Coronary artery (tissue), 2 donors: ENCODE measurements around the gene MAMDC4.
"Not testable (repeated sequence)": the region's sequence is repeated elsewhere in the genome, so short reads cannot be mapped to it uniquely, and the experiment has no call there.

ENCODE experiments used
- DNase-seq: peaks from one replicate; pipeline ENCODE4 v3.0.0-alpha.2; 2017; ENCODE audit warnings: low spot score
- H3K27ac ChIP-seq, 2 donors: fragments of 200-600 bp; sonication (generic); one replicate each; pipeline ENCODE4 v1.5.1; 2016 to 2019
- H3K4me3 ChIP-seq: fragments of 200-600 bp; sonication (generic); 2 replicates; pipeline ENCODE4 v1.5.1; 2016; ENCODE audit warnings: mild to moderate bottlenecking, moderate library complexity
- TF ChIP-seq, protein P1 (sequence below): fragments of 200-600 bp; sonication (generic); IDR thresholded peaks from one replicate; pipeline ENCODE4 v1.5.1; 2019; ENCODE audit warnings: antibody characterized with exemption

Gene MAMDC4

DNA sequence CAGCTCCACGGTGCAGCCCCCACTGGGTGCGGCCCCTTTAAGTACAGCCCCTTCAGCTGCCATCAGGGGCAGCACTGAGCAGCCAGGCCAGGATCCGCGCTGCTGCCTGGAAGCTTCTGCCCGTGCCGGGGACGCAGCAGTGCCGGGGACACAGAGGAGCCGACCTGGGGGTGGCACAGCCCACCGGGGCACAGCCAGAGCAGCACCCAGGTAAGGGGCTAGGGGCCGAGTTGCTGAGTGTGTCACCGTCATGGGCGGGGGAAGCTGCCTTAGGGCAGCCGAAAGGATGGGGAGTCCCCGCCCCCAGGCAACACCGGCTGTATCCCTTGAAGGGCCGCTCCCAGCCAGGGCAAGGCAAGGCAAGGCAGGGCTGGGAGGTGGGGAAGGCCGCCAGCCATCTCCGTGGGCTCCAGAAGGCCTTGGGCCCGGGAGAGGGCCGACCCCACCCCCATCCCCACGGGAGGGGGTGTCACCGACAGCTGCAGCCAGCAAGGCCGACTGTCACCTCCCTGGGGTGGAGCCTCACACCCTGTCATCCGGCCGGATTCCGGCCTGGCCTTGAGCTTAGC lies 9.7 kb upstream of the MAMDC4 start, which contains the start of gene AJM1:
Gene AJM1 (plus strand): TSS at position 99 of the 569 bp plus-strand sequence. CDS start 1,937 bp downstream, outside the sequence.
- H3K27ac ChIP-seq: peak within 1 kb of the TSS in 1 of 2 donors; percentile 77
- TF ChIP-seq, protein P1, sequence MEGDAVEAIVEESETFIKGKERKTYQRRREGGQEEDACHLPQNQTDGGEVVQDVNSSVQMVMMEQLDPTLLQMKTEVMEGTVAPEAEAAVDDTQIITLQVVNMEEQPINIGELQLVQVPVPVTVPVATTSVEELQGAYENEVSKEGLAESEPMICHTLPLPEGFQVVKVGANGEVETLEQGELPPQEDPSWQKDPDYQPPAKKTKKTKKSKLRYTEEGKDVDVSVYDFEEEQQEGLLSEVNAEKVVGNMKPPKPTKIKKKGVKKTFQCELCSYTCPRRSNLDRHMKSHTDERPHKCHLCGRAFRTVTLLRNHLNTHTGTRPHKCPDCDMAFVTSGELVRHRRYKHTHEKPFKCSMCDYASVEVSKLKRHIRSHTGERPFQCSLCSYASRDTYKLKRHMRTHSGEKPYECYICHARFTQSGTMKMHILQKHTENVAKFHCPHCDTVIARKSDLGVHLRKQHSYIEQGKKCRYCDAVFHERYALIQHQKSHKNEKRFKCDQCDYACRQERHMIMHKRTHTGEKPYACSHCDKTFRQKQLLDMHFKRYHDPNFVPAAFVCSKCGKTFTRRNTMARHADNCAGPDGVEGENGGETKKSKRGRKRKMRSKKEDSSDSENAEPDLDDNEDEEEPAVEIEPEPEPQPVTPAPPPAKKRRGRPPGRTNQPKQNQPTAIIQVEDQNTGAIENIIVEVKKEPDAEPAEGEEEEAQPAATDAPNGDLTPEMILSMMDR: peak; percentile 87
- peak within 1 kb of the TSS; percentile 72 for H3K4me3 ChIP-seq
- DNase-seq: peak; percentile 88

GRCh38 chr9:136843159-136843800 lies 8.9 kb upstream of the MAMDC4 start:
- not testable (repeated sequence) for DNase-seq
- Histone ChIP-seq H3K4me3 (peak overlapping the region; percentile 72), H3K27ac (peak overlapping the region in 1 of 2 donors; percentile 77)

GRCh38 chr9:136843801-136844740 lies 8.1 kb upstream of the MAMDC4 start:
- TF ChIP-seq, protein P1: peak; percentile 76
- H3K27ac ChIP-seq, DNase-seq: not testable (repeated sequence)
- peak overlapping the region; percentile 42 for H3K4me3 ChIP-seq

GRCh38 chr9:136844761-136845464 lies 7.2 kb upstream of the MAMDC4 start:
- TF ChIP-seq, protein P1: no peak
- DNase-seq: no peak
- Histone ChIP-seq H3K4me3 (peak overlapping the region; percentile 42), H3K27ac (no peak overlapping the region)

- peak overlapping the region; percentile 80 for H3K4me3 ChIP-seq
- TF ChIP-seq, protein P1: no peak
- no peak for DNase-seq
- no peak overlapping the region for H3K27ac ChIP-seq
Observed at GRCh38 chr9:136845465-136846260, 6.5 kb upstream of the MAMDC4 start.

DNA sequence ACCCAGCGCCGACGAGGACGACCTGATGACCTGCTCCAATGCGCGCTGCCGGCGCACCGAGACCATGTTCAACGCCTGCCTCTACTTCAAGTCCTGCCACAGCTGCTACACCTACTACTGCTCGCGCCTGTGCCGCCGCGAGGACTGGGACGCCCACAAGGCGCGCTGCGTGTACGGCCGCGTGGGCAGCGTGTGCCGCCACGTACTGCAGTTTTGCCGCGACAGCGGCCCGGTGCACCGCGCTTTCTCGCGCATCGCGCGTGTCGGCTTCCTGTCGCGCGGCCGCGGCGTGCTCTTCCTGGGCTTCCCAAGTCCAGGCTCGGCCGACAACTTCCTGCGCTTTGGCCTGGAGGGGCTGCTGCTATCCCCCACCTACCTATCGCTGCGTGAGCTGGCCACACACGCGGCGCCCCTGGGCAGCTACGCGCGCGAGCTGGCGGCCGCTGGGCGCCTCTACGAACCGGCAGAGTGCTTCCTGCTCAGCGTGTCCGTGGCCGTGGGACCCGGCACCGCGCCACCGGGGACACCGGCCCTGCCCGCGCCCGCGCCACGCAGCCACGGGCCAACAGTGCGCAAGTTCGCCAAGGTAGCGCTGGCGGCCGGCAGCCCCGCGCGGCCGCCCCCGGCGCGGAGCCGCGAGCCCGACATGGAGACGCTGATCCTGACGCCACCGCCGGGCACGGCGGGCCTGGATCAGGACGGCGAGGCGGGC lies 5.6 kb upstream of the MAMDC4 start:
- DNase-seq: no peak
- H3K4me3 ChIP-seq: peak overlapping the region; percentile 80

More for the DNA sequence above, 5.6 kb upstream of the MAMDC4 start:
- H3K27ac ChIP-seq: peak overlapping the region in 1 of 2 donors; percentile 99
- TF ChIP-seq, protein P1: no peak
